Kidney glomerular epithelial cell (primary cell): ENCODE measurements around the gene DRC3.

Experiments used
- DNase-seq: peaks from one replicate; lab custom pipeline; 2025; lab: John Stamatoyannopoulos, UW

The DRC3 gene

DNA sequence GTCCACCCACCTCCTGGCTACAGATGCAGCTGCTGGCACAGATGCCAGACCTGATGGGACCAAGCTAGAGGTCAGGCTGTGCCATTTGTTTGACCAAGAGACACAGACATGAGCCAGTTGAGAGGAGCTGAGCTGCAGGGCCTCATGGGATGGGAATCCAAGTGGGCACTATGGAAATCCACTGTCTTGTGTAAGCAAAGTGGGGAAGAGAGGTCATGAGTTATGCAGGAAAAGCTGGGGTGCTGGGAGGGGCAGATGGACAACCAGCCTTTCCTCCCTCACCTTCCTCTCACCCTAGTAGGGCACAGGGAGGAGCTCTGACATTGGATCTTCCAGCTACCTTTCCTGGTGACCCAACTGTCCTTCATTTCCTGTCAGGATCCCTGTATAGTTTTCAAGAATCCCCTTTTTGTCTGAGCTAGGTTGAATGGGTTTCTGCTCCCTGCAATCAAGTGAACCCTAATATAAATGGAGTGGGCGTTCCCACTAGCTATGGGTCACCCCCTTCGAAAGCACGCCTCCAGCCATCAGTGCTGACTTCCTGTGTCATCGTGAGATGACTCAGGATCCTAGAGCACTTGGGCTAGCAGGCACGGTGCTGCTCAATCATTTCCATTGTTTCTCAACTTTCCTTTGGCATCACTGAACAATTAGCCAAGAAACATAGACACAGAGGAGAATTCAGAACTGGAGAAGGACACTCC is 52.7 kb downstream of the DRC3 start:
- no peak for DNase-seq

DNA sequence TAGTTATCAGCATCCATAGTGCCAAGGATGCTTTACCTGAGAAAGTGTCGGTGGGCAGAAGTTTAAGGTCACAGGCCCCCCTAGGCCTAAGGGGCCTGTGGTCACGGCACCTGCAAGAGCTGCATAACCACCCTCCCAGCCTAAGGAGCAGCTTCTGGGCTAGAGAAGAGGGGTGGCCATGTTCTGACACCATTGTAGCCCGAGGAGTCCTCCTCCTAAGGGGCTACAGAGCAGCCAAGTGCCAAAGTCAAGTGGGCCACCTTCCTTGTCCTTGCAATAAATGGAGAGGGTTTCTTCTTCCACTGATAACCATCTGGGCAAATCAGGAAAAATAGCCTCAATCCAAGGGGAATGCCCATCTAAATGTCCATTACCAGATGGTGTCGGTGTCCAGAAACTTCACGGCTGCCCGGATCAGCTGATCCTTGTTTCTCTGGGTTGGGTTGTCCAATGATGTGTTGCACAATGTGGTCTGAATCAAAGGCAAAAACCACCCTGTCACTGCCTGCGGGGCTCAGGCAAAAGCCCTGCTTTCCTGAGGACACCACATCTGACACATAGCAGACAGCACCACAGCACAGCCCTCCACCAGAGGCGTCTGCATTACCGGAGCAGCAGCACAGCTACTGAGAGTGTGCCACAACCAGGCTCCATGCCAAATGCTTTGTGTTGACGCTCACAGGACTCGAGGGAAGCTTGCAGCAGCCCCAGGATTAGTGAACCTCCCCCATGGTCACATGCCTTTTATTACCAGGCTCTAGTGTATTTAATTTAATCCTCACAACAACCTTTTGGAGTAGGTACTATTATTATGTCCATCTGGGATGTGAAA is 53.5 kb downstream of the DRC3 start:
- no peak for DNase-seq

DNA sequence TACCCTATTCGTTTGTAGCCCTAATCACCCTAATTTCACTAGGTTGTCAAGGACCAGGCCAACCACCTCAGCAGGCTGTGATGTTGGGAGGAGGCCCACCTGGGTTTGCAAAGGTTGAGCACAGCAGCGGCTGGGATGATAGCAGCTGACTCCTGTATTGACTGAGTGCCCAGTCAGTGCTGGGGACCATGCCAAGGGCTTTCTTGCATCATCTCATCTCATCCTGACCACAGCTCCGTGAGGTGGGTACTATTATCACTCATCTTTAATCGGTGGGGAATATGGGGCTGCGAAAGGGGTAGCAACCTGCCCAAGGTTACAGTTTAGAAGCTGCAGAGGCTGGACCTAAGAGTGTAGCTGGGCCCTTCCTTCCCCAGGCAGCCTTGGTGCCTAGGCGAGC is 54.6 kb downstream of the DRC3 start:
- DNase-seq: no peak

DNA sequence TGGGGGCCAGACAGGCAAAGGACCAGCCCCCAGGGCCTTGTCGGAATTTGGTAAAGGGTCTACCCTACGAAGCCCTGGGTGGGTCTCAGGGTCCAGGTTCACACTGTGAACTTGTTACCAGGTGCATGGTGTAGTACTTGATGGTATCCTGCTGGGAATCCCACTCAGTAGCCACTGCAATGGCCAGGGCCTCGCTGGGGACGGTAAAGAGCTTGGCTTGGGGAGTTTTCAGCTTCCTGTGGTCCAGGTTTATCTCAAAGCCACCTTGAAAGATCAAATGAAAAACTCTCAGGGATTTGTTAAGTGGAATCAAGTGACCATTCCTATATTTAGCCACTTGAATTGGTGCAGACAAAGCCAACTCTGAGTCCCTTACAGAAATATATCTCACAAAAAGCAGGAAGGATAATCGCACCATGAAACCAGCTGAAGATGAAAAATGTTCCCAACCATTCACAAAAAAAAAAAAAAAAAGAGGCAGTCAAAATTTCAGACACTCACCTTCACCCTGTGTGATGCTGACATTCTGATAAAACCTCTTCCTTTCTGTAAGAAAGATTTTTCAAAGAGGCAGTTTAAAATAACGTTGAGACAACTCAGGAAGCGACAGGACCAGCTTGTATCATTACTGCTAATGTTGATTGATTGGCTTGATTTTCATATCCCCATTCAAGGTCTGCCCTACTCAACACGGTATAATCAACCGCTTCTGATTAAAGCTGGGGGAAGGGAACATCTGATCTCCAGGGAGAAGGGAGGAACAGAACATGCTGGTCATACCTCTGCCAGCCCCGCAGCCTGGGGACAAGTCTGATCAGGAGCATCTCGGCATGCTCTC is 55.7 kb downstream of the DRC3 start:
- DNase-seq: no peak

DNA sequence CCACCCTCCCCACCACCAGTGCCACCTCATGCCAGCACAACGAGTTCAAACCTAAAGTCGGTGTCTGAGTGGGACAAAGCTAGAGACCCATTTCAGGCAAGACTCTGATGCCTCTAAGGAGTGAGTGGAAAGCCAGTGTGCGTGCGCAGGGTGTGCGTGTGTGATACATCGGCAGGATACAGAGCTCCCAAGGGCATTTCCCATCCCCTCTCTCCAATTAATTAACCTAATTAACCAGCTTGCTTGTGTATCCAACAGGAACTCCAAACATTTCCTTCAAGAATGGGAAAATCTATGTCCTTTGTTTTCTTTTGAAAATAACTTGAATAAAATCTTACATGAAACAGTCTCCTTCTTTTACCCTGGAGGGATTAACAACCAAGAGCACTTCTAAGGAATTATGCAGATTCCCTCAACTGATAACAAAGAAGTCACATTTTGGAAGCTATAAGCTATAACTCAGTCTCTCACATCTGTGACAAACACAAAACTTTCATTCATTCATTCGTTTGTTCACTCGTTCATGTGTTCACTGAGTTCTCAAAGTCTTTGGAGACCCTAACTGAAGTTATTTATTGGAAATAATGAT is 56.4 kb downstream of the DRC3 start:
- no peak for DNase-seq

DNA sequence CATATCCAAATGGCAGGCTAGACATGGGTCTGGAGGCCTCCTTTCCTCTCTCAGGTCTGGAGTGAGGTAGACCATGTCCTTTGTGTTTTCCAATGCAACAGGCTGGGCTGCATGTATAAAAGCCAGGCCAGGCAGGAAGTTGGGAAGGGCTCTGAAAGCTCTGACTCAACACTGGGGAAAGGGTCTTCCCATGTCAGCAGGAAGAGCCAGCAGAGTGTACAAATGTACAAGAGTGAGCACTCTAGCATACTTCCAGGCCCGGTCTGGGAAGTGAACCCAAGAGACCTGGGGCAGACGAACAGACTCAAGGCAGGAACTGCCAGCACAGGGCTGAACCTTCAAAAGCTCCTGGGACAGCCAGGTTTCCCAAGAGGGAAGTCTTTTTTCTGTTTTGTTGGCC is 59.3 kb downstream of the DRC3 start:
- DNase-seq: peak; percentile 12

DNA sequence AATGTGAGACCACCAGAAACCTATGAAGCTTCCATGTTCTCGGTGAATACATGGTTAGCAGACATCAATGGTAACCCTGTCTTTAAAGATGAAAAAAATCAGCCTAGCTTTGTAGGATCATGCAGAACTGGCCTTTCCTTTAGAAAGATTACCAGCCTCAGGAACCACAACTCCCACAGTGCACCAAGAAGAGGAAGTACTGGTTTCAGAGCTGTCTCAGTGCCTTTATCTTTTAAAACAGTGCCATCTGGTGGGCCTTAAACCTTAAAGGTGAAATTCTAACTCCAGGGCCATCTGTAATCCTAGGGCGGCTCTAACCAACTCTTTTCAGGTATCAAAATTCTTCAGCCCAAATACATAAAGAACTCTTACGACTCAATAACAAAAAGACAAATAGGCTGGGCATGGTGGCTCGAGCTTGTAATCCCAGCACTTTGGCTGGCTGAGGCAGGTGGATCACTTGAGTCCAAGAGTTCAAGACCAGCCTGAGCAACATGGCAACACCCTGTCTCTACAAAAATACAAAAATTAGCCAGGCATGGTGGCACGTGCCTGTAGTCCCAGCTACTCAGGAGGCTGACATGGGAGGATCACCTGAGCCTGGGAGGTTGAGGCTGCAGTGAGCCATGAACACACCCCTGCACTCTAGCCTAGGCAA is 60.9 kb downstream of the DRC3 start:
- peak; percentile 89 for DNase-seq

DNA sequence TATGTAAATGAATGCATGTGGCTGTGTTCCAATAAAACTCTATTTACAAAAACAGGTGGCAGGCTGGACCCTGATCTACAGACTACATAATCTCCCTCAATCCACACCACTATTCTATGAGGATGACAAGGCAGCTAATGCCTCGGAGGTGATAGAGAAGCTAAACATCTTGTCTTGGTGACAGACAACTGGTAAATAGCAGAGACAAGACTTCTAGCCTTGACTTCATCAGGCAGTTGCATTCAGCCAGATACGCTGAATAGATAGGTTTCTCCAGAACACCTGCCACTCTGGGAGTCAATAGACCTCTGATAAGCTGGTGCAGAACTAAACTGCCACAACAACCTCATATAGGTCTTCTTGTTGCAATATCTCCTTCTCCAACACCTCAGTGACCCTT is 63.0 kb downstream of the DRC3 start:
- DNase-seq: no peak

DNA sequence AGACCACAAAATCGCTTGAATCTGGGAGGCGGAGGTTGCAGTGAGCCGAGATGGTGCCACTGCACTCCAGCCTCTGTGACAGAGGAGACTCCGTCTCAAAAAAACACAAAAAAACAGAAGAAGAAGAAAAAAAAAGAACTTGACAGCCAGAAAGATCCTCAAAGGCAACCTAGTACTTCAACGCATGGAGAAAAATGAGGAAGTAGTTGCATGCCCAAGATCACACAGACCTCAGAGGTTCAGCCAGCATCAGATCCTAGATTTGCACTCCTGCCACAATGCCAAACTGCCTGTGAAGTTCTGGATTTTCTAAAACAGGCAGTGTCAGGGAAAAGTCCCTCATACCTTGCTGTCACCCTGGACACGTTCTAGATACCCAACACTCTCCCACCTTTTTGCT is 64.8 kb downstream of the DRC3 start:
- no peak for DNase-seq

DNA sequence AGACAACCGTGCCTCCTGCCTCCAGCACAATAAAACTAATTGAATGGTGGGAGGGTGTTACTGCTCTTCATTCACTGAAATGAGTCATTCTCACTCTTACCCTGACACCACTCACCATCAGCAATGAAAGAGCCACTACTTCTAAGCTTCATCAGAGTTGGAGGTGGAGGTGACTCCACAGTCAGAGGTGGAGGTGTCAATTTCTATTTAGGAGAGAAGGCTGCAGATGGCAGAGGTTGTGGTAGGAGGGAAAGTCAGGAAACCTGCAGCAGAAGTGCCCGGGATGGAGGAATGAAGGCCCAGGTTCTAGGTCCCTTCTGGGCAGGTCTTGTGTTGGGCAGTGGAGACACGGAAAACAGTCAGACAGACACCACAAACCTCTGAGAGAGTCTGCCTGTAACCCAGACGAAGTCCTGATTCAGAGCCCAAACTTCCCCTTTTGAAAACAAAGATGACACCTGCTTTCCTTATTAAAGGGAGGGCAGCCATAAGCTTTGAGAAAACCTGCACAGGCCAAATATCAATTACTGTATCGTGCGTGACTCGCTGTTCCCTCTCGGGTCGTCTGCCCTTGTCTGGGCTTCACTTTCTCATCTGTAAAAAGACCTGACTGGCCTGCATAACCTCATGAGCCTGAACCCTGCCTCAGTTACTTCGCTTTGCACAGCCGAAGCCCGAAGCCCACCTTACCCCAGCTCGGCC is 65.6 kb downstream of the DRC3 start:
- peak; percentile 21 for DNase-seq

DNA sequence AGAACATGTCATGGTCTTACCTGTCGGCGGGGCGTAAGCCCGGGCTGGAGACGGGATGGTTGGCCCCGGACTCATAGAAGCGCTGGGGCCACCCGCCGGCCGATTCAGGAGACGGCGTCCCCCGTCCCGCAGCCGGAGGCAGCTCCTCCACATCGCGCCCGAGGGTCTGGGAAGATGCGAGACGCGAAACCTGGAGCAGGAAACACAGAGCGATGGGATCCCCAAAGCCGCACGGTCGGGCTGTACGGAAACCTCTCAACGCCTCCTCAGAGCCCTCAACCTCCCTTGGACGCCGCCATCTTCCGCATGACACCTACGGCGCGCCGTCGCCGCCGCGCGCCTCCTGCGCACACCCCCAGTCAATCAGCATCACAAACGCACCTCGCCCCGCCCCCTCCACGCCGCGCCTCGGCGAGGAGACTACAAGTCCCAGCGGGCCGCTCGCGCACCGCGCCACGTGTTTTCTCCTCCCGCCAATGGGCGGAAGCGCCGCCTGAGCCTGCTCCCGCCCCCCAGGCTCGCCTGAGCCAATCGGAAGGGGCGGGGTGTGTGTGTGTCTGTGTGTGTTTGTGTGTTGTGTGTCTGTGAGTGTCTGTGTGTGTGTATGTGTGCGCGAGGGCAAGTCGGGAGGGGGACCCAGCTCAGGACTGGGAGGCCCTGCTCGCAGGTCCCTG is 66.3 kb downstream of the DRC3 start, which contains the start of the genes ATPAF2 and GID4:
Gene ATPAF2, minus strand, starts transcription at position 308 of the 674 bp plus-strand sequence. Its CDS starts 155 bp downstream, at position 153.
Gene GID4, plus strand, starts transcription at position 548 of the 674 bp plus-strand sequence. Its CDS starts 57 bp downstream, at position 605.
- peak; percentile 88 for DNase-seq

DNA sequence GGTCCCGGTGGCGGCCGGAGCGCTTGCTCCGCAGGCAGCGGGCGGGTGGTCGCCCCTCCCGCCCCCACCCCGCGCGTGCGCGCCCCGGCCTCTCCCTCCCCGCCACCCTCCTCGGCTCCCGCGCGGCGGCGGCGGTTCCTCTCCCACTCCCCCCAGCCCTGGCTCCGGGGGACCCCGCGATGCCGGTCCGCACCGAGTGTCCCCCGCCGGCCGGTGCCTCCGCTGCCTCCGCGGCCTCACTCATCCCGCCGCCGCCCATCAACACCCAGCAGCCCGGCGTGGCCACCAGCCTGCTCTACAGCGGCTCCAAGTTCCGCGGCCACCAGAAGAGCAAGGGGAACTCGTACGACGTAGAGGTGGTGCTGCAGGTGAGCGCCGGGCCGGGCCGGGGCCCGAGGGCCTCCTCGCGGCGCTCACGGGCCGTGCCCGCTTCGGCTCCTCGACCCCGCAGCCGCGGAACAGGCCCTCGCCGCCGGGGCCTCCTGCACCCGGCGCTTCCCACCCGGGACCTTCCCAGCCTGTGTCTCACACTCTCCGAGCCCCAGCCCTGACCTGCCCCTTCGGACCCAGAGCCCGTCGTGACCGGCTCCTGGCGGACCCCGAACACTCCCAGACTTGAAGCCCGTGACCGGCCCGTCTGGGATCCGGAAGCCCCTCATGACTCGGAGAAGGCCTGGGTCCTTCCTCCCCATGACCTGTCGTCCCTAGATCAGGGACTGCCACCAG is 67.0 kb downstream of the DRC3 start:
- DNase-seq: no peak

DNA sequence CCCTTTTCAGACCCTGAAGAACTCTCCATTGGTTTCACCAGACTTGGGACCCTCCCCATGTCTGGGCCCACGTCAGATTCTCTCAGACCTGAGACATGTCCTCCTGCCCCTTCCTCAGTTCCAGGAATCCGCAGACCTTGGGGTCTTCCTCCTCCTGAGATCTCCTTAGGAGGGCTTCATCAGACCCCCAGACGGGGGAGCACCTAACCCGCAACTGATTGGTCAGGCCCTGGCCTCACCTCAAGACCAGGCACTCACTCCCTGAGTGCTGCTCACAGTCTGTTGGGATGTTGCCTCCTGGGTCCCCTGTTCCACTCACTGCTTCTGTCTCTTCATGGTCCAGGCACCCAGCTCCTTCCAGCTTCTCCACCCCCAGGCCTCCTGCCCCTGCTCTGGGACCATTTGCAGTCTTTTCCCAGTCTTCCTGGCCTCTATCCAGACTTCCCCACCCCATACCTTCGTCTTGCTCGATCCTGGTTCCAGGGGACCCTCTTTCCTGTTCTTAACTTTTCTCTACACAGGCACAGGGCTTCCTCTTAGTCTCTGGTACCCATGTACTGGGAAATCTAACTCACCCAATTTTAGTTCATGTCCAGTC is 67.7 kb downstream of the DRC3 start:
- DNase-seq: no peak

DNA sequence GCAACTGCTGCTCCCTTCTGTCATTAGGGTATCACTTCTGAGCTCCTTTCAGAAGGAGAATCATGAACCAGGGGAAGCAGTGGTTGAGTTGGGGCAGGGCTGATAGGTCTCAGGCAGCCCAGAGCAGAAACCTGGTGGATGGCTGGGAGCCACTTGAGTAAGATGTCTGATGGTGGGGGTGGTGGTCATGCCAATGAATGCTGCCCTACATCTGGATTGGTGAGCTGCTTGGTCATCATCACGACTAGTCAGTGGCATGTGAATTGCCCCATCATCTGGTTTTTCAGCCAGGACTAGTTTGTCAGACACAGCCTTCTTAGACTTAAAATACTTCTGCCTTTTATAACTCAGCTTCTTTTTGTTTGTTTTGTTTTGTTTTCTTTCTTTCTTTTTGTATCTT is 69.1 kb downstream of the DRC3 start:
- no peak for DNase-seq

DNA sequence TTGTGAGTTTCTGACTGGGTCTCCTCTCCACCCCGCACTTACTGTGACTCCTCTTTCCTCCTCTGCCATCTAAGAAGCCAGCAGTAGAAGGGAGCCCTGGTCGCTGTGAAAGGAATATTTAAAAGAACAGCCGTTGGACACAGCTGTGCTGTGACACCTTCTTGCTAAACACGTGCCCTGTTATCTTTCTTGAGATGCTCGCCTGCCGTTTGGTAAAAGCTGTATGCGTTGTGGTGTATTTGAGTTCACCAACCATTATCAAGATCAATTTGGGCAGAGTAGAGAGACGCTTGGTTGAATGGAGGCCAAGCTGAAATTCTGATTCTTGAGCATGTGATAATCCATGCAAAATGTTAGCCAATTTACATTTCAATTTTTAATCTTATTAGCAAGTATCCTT is 70.3 kb downstream of the DRC3 start:
- no peak for DNase-seq

DNA sequence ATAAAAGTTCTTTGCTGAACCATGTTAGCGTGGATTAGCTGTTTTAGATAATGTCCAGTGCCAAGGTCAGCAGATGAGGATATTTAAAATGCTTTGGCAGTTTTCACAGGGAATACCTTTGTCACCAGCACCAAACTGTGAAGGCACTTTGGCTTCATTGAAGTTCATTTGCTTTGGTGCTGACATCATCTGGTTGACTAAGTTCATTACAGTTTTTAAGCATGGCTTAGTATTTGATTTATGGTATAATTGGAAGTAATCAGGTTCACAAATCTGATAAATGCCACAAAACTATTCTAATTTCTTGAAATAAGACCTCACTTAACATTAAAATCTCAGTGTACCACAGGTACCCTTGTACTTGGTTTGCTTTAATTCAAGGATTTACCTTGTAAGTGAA is 70.8 kb downstream of the DRC3 start:
- peak; percentile 4 for DNase-seq

DNA sequence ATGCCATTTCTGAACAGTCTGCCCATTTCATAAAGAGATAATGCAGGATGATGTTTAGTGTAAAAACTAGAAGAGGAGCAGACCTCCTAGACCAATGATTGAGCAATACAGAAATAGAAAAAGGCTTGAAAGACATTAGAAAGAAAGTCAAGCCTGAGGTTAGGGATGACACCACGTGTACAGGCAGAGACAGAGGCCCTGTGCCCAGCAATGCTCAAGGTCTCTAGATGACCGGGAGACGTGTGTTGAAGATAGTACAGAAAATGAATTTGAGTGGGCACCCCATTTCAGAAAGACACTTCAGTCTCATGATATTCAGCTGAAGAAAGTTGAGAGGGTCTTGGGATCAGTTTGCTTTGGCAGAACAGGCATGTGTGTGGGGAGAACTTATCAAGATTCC is 71.9 kb downstream of the DRC3 start:
- DNase-seq: no peak

DNA sequence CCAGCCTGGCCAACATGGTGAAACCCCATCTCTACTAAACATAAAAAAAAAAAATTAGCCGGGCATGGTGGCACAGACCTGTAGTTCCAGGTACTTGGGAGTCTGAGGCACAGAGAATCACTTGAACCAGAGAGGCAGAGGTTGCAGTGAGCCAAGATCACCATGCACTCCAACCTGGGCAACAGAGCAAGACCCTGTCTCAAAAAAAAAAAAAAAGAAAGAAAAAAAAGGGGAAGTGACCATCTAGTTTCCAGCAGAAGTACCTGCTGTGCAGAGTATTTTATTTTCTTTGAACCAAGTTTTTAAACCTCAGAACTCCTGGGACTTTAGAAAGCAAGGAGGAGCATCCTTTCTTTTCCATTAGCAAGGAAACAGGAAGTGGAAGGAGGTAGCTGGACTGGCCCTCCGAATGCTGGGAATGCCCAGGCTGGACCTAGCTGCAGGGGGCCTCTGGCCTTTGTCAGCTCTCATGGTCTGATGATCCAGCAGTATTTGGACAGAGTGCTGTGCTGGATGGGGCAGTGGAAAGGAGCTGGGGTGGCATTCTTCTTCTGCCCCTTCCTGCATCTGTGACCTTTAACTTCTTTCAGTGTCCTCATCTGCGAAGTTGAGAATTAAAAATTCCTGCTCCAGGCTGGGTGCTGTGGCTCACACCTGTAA is 73.2 kb downstream of the DRC3 start:
- no peak for DNase-seq

DNA sequence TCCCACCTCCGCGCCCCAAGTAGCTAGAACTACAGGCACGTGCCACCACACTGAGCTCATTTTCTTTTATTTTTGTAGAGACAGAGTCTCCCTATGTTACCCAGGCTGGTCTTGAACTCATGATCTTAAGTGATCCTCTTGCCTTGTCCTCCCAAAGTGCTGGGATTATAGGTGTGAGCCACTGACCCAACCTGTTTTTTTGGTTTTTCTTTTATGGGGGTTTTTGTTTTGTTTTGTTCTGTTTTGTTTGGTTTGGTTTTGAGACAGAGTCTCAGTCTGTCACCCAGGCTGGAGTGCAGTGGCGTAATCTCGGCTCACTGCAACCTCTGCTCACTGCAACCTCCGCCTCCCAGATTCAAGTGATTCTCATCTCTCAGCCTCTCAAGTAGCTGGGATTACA is 82.9 kb downstream of the DRC3 start:
- no peak for DNase-seq
